Neural cell (in vitro differentiated cells): ENCODE results near the gene TENM3.

Experiments
- CTCF ChIP-seq: fragments of 450-650 bp; IDR thresholded peaks from 2 replicates; pipeline ENCODE4 v1.5.1; 2014; ENCODE audit warnings: antibody characterized with exemption, mild to moderate bottlenecking, moderate library complexity; ENCODE audit not compliant: poor library complexity, severe bottlenecking
- EP300 ChIP-seq: fragments of 450-650 bp; conservative IDR thresholded peaks from 2 replicates; pipeline ENCODE4 v1.6.1; 2014; ENCODE audit warnings: antibody characterized with exemption, mild to moderate bottlenecking, moderate library complexity; ENCODE audit not compliant: poor library complexity, severe bottlenecking
- EZH2 ChIP-seq: fragments of 200-600, 300-800 bp; shearing (Covaris generic), sonication (generic); IDR thresholded peaks from 2 replicates; pipeline ENCODE4 v1.6.1; 2014; ENCODE audit warnings: antibody characterized with exemption, low read length, borderline replicate concordance, mild to moderate bottlenecking; ENCODE audit not compliant: insufficient read depth, poor library complexity, severe bottlenecking
- MXI1 ChIP-seq: fragments of 450-650 bp; conservative IDR thresholded peaks from 2 replicates; pipeline ENCODE4 v1.6.1; 2014; ENCODE audit warnings: antibody characterized with exemption, mild to moderate bottlenecking; ENCODE audit not compliant: poor library complexity, severe bottlenecking
- POLR2AphosphoS5 ChIP-seq: IDR thresholded peaks from 2 replicates; pipeline ENCODE4 v1.6.1; 2012
- RAD21 ChIP-seq: fragments of 450-650 bp; conservative IDR thresholded peaks from 2 replicates; pipeline ENCODE4 v1.6.1; 2014; ENCODE audit warnings: antibody characterized with exemption, mild to moderate bottlenecking, moderate library complexity
- REST ChIP-seq: IDR thresholded peaks from 2 replicates; pipeline ENCODE4 v1.6.1; 2012; ENCODE audit warnings: borderline replicate concordance
- SMC3 ChIP-seq: fragments of 450-650 bp; conservative IDR thresholded peaks from 2 replicates; pipeline ENCODE4 v1.6.1; 2014; ENCODE audit warnings: antibody characterized with exemption, mild to moderate bottlenecking, moderate library complexity; ENCODE audit not compliant: poor library complexity
- TAF1 ChIP-seq: IDR thresholded peaks from 2 replicates; pipeline ENCODE4 v1.6.1; 2012; ENCODE audit warnings: low read depth

GRCh38 chr4:182413550-182413949, 170.3 kb downstream of the TENM3 start:
- TF ChIP-seq CTCF (no peak), EZH2 (no peak), TAF1 (no peak), POLR2AphosphoS5 (no peak), RAD21 (no peak), SMC3 (no peak), REST (no peak), EP300 (no peak), MXI1 (no peak)
